Fibroblast of mammary gland (primary cell): ENCODE data around the gene TMEM225B.

Experiments used
- DNase-seq: peaks from one replicate; pipeline ENCODE4 v3.0.0-alpha.2; 2010; ENCODE audit warnings: low read depth
- H3K4me3 ChIP-seq: 2 replicates; pipeline ENCODE4 v1.5.1; 2011; ENCODE audit warnings: low read depth, mild to moderate bottlenecking, low read length, moderate library complexity; ENCODE audit not compliant: control insufficient read depth
- TF ChIP-seq, protein P1 (sequence below): conservative IDR thresholded peaks from 2 replicates; pipeline ENCODE4 v1.5.1; 2011; ENCODE audit warnings: low read depth, low read length, inconsistent platforms; ENCODE audit not compliant: control insufficient read depth, insufficient read depth

TMEM225B gene

DNA sequence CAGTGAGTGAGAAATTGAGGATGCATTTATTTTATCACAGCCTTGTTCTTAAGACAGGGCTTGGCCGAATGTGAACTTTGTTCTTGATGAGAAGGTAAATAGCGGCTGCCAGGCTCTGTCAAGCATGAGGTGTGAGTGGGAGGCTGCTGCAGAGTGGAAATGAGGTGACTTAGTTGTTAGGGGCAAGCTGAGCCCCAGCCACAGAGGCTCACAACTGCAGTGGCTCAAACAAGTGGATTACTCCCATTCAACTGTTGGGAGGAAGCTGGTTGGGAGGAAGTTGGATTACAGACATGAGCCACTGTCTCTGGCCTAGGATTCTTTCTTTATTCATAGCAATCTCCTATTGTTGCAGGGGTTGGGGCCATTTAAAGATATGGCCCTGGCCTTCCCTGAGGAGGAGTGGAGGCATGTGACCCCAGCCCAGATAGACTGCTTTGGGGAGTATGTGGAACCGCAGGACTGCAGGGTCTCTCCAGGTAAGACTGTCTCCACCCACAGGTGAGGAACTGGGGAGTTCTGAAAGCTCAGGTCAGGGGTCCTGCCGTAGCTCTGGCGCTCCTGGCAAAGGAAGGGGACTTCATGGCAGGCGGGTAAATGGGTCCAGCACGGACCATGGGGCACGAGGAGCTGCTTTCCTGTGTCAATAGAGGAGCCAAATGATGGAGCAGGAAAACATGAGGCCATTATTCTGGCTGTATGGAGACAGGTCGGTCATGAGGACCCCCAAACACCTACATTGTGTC lies 25.8 kb downstream of the TMEM225B start:
- DNase-seq, result no peak
- TF ChIP-seq, protein P1, sequence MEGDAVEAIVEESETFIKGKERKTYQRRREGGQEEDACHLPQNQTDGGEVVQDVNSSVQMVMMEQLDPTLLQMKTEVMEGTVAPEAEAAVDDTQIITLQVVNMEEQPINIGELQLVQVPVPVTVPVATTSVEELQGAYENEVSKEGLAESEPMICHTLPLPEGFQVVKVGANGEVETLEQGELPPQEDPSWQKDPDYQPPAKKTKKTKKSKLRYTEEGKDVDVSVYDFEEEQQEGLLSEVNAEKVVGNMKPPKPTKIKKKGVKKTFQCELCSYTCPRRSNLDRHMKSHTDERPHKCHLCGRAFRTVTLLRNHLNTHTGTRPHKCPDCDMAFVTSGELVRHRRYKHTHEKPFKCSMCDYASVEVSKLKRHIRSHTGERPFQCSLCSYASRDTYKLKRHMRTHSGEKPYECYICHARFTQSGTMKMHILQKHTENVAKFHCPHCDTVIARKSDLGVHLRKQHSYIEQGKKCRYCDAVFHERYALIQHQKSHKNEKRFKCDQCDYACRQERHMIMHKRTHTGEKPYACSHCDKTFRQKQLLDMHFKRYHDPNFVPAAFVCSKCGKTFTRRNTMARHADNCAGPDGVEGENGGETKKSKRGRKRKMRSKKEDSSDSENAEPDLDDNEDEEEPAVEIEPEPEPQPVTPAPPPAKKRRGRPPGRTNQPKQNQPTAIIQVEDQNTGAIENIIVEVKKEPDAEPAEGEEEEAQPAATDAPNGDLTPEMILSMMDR, result no peak
- no peak overlapping the region for H3K4me3 ChIP-seq

DNA sequence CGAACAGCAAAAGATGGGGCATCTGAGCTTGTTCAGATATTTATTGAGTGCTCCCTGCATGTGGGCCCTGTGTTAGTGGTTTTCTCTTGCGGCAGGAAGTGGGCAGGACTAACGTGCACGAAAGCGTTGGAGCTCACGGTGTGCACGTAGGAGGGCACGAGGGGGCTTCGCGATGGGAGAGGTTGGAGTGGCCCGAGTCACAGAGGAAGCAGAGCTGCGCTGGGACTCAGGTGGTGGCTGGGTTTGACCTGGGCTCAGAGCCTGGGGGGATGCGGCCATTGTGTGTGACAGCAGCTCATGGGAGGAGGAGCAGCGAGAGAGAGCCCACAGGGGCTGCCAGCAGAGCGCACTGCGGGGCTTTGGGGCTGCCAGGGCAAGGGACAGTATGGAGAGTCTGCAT lies 26.4 kb downstream of the TMEM225B start:
- DNase-seq, result no peak
- no peak overlapping the region for H3K4me3 ChIP-seq
- TF ChIP-seq, protein P1, result no peak

DNA sequence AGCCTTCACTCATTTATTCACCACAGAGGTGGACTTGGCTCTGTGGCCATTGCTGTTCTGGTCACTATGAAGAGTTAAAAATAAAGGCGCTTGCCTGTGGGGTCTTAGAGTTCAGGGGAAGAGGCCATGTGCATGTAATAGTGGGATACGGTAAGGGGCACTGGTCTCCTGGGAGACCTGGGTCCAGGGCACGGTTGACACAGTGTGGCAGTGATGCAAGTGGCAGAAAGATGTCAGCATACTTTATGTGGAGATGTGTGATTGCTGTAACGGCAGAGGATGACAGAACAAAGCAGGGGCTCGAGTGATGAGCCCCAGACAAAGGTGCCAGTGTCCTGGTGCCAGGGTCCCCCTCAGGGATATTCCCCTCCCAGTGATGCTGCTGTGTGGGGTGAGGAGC lies 27.3 kb downstream of the TMEM225B start:
- H3K4me3 ChIP-seq, result no peak overlapping the region
- DNase-seq, result no peak
- TF ChIP-seq, protein P1, result no peak

DNA sequence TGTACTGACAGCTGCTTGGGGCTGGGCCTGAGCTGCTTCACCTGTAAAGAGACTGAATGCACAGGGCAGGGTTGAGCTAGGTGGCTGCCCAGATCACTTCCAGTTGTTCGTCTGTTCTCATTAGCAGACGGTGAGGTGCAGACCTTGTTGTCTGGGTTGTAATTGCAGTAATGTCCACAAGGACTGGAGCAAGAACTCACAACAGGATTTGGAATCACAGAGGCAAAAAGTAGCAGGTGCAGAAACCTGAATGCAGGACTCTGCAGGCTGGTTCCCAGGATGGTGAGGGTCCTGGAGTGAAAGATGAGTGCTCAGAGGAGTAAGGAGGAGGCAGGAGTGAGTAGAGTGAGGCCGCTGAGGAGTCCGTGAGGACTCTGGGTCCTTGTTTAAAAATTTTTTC lies 27.9 kb downstream of the TMEM225B start:
- H3K4me3 ChIP-seq, result no peak overlapping the region
- no peak for DNase-seq
- TF ChIP-seq, protein P1, result no peak

DNA sequence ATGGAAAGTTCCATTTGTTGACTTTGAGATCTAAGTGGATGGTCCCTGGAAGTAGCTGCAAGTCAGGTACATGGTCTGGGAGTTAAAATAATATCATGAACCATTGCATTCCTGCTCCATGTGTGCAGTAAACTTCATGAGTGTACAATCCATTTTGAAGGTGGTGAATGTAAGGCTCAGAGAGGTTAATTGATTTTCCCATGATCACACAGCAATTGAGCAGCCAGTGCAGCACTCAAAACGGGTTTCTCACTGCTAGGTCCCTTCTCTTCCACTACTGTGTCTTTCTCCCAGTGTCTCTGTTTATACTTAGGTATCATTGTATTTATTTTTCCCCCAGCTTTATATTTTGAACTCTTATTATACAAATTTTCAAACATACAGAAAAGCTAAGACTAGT lies 28.6 kb downstream of the TMEM225B start:
- no peak overlapping the region for H3K4me3 ChIP-seq
- TF ChIP-seq, protein P1, result no peak
- DNase-seq, result no peak

DNA sequence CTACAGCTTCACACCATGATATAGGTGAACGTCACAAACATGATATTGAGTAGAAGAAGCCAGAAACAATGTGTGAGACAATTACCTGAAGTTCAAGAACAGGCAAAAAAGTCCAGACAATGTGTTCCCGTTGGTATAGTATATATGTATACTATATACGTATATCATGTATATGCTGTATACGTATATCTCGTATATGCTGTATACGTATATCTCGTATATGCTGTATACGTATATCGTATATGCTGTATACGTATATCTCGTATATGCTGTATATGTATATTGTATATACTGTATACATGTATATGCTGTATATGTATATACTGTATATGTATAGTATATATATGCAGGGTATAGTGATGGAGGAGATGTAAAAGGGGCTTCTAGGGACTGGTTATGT lies 29.4 kb downstream of the TMEM225B start:
- no peak overlapping the region for H3K4me3 ChIP-seq
- TF ChIP-seq, protein P1, result no peak
- no peak for DNase-seq
